Measurements from ENCODE around the gene PHLDA2.

Gene PHLDA2

GRCh38 chr11:2924821-2925675 lies 4.2 kb downstream of the PHLDA2 start:
- in situ Hi-C loops (cut with MboI; ENCODE audit: low sequenced_read_pairs, unreplicated experiment): no loop called here
- TF ChIP-seq CTCF (IDR thresholded peaks at IDR 0.05; ENCODE audit: borderline replicate concordance, control extremely low read depth, extremely low read depth, insufficient read depth, missing control alignments): no peak
- DNase-seq (ENCODE audit: low spot score): no peak

DNA sequence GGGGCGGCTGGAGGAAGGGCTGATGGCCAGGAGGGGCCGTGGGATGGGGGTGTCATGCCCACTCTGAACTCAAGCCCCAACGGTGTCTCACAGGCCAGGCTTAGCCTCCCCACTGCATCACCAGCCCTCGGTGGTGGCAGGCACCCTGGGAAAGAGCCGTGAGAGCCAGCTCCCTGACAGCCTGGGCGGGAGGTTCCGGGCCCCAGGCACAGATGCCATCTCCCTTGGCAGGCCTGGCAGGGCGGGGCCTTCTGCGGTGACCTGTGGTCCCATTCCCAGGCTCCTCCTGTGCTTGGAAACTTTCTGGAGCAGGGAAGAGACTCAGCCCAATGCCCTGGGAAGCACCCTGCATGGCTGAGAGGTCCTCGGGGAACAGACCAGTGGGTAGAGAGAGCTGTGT lies 4.8 kb downstream of the PHLDA2 start:
- TF ChIP-seq CTCF (IDR thresholded peaks at IDR 0.05; ENCODE audit: borderline replicate concordance, control extremely low read depth, extremely low read depth, insufficient read depth, missing control alignments): no peak
- in situ Hi-C loops (cut with MboI; ENCODE audit: low sequenced_read_pairs, unreplicated experiment): no loop called here
- DNase-seq (ENCODE audit: low spot score): no peak

DNA sequence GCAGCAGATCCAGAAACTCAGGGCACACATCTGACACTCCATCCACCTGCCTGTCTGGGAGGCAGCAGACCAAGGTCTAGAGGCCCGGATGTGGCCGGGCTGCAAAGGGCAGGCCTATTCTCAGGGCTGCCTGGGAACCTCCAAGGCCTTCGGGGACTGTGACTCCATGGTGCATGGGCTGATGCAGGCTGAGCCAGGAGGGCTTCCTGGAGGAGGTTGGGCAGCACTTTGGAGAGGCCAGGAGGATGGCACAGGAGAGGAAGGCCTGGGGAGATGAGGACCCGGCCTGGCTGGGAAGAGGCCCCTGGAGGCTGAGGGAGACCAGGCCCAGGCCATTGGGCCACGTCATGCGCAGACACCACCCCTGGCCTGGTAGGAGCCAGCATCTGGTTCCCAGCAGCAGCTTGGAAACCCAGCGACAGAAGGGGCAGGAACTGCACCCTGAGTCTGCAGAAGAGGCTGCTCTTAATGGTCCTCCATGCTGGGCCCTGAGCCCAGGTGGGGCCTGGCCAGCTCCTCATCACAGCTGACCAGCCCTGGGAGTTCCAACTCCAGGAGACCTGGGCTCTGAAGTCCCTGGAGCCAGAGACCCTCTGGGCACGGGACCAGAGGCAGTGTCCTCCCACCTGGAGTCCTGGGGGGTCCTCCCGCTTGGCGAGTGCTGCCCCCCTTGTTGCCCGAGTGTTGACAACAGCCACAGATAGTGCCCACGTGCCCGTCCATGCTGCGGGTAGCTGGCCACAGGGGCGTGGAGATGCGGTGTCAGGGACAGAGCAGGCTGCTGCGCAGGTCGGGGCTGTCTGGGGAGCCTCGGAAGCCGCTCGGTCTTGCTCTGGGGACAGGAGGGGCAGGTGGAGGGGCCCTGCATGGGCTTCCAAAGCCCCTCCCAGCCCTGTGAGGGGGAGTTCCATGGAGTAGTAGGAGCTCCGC lies 5.5 kb downstream of the PHLDA2 start:
- in situ Hi-C loops (cut with MboI; ENCODE audit: low sequenced_read_pairs, unreplicated experiment): no loop called here
- TF ChIP-seq CTCF (IDR thresholded peaks at IDR 0.05; ENCODE audit: borderline replicate concordance, control extremely low read depth, extremely low read depth, insufficient read depth, missing control alignments): no peak
- DNase-seq (ENCODE audit: low spot score): no peak

DNA sequence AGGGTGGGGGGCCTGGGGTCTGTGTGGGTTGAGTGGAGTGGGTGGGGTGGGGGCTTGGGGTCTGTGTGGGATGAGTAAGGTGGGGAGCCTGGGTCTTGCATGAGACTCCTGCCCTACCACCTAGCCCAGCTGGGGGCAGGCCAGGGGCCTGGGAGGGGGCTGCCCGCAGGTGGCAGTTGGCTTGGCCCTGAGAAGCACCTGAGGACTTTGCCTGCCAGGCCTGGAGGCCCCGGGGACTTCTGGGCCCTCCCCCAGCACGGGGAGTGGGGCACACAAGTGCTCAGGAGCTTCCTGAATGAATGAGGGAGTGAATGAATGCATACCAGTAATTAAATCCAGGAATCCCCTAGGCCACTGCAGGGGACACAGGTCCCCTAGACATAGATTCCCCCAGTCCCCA lies 6.6 kb downstream of the PHLDA2 start:
- no peak for DNase-seq (ENCODE audit: low spot score)
- no peak for TF ChIP-seq CTCF (IDR thresholded peaks at IDR 0.05; ENCODE audit: borderline replicate concordance, control extremely low read depth, extremely low read depth, insufficient read depth, missing control alignments)
- in situ Hi-C loops (cut with MboI; ENCODE audit: low sequenced_read_pairs, unreplicated experiment): no loop called here

- in situ Hi-C loops (cut with MboI; ENCODE audit: low sequenced_read_pairs, unreplicated experiment): no loop called here
- no peak for DNase-seq (ENCODE audit: low spot score)
- TF ChIP-seq CTCF (IDR thresholded peaks at IDR 0.05; ENCODE audit: borderline replicate concordance, control extremely low read depth, extremely low read depth, insufficient read depth, missing control alignments): no peak
Measured at GRCh38 chr11:2921742-2922493, 7.3 kb downstream of the PHLDA2 start.

- DNase-seq (ENCODE audit: low spot score): no peak
- TF ChIP-seq CTCF (IDR thresholded peaks at IDR 0.05; ENCODE audit: borderline replicate concordance, control extremely low read depth, extremely low read depth, insufficient read depth, missing control alignments): no peak
- in situ Hi-C loops (cut with MboI; ENCODE audit: low sequenced_read_pairs, unreplicated experiment): no loop called here
Measured at GRCh38 chr11:2921261-2921660, 8.0 kb downstream of the PHLDA2 start.

All from GM13976 (cell line).